Panc1 (cell line): ENCODE measurements around the gene CCDC60. TPM values are rescaled to one million over a fixed set of nuclear protein-coding genes. Genes with fewer than 3 reads are reported as not detected.

ENCODE experiments used
- ATAC-seq: fragments of 200-7000 bp; cut with Tn5 transposase; 2 replicates; pipeline ENCODE4 v1.9.1; 2020; ENCODE audit warnings: mild to moderate bottlenecking, moderate library complexity
- BruUV-seq: library from RNA; stranded (reverse); fragments of 400-500 nt; replicated peaks from 2 replicates; lab custom pipeline; 2021; lab: Mats Ljungman, UMichigan
- CTCF ChIA-PET: fragments of 300-600 bp; sonication (Branson Sonifier 250); formaldehyde crosslinking; loops from one replicate; lab custom pipeline; 2022; ENCODE audit warnings: antibody characterized with exemption; lab: Charles Lee
- POLR2A ChIA-PET: fragments of 300-600 bp; sonication (Branson Sonifier 250); formaldehyde crosslinking; loops from one replicate; lab custom pipeline; 2022; ENCODE audit warnings: antibody characterized with exemption; lab: Charles Lee
- DNase-seq: peaks from one replicate; pipeline ENCODE4 v3.0.0-alpha.2; 2010; ENCODE audit warnings: low read depth, low spot score
- H3K27ac ChIP-seq: 2 replicates; pipeline ENCODE4 v1.5.1; 2011; ENCODE audit warnings: mild to moderate bottlenecking, low read length, inconsistent platforms
- H3K27me3 ChIP-seq: fragments of 200-500 bp; sonication (Bioruptor generic); 2 replicates; pipeline ENCODE4 v1.6.0; 2014; ENCODE audit warnings: low read length, inconsistent platforms; ENCODE audit not compliant: control insufficient read depth, insufficient read depth
- H3K36me3 ChIP-seq: fragments of 200-500 bp; sonication (Bioruptor generic); 2 replicates; pipeline ENCODE4 v1.5.1; 2014; ENCODE audit warnings: inconsistent platforms, mild to moderate bottlenecking, low read length, moderate library complexity; ENCODE audit not compliant: control insufficient read depth, insufficient read depth
- H3K4me1 ChIP-seq: 2 replicates; pipeline ENCODE4 v1.5.1; 2011; ENCODE audit warnings: inconsistent platforms, mild to moderate bottlenecking, low read length, moderate library complexity; ENCODE audit not compliant: control insufficient read depth, insufficient read depth
- H3K4me3 ChIP-seq, 2 experiments: 2 replicates each; pipeline ENCODE4 v1.5.1; 2011 to 2012; ENCODE audit warnings: low read depth in 2 of 2, low read length in 2 of 2, mild to moderate bottlenecking in 2 of 2, inconsistent platforms in 1 of 2, moderate library complexity in 1 of 2
- H3K9me3 ChIP-seq: fragments of 200-500 bp; sonication (Bioruptor generic); 2 replicates; pipeline ENCODE4 v1.5.1; 2014; ENCODE audit warnings: low read depth, mild to moderate bottlenecking, inconsistent platforms, low read length, moderate library complexity; ENCODE audit not compliant: control insufficient read depth, insufficient read depth
- CTCF ChIP-seq: fragments of 450-650 bp; IDR thresholded peaks from 2 replicates; pipeline ENCODE4 v1.5.1; 2017; ENCODE audit warnings: mild to moderate bottlenecking
- POLR2AphosphoS5 ChIP-seq: IDR thresholded peaks from 2 replicates; pipeline ENCODE4 v1.6.1; 2012; ENCODE audit warnings: mild to moderate bottlenecking, low read depth, low read length, moderate library complexity
- SIN3A ChIP-seq: IDR thresholded peaks from 2 replicates; pipeline ENCODE4 v1.6.1; 2012; ENCODE audit warnings: low read depth, mild to moderate bottlenecking, low read length, moderate library complexity, borderline replicate concordance; ENCODE audit not compliant: insufficient read depth
- TCF7L2 ChIP-seq: IDR thresholded peaks from 2 replicates; pipeline ENCODE4 v1.6.1; 2011; ENCODE audit warnings: mild to moderate bottlenecking, low read depth, low read length, inconsistent platforms
- in situ Hi-C: cut with HindIII; loops from 2 replicates; pipeline ENCODE4 v1.10.0; 2016; ENCODE audit warnings: low sequenced_read_pairs, low pct_unique_long_range_greater_than_20kb
- intact Hi-C: fragments of 100-400 bp; cut with micrococcal nuclease; formaldehyde crosslinking; loops from one replicate; pipeline ENCODE4 v1.10.0; 2022; ENCODE audit not compliant: unreplicated experiment
- total RNA-seq: library from RNA; stranded (reverse); gene quantifications from one replicate; pipeline ENCODE4 v1.2.1, GENCODE V29; 2021; ENCODE audit not compliant: unreplicated experiment
- TF ChIP-seq, protein P1 (sequence below), 2 experiments: IDR thresholded peaks; 2 replicates each; pipeline ENCODE4 v1.6.1; 2011 to 2012; ENCODE audit warnings: low read depth in 2 of 2, control low read depth in 1 of 2, low read length in 1 of 2, mild to moderate bottlenecking in 1 of 2, moderate library complexity in 1 of 2; ENCODE audit not compliant: insufficient read depth in 1 of 2

The CCDC60 gene
- total RNA-seq, 1 experiment from 2014 or later: not detected

- Histone ChIP-seq H3K9me3 (no peaks in the 10 kb centered on the region), H3K36me3 (no peaks in the 10 kb centered on the region), H3K27ac (no peak overlapping the region), H3K27me3 (no peaks in the 10 kb centered on the region; the same call in 1 of the 2 replicates), H3K4me3 (no peak overlapping the region), H3K4me1 (no peaks in the 10 kb centered on the region)
- intact Hi-C loops (no loop called here), in situ Hi-C loops (no loop called here)
- CTCF ChIA-PET: no interaction called here
- no TSS peak for BruUV-seq
- no peak for DNase-seq
- POLR2A ChIA-PET: no interaction called here
- no peak for TF ChIP-seq TCF7L2
- no peak for TF ChIP-seq POLR2AphosphoS5
- TF ChIP-seq SIN3A: no peak
- TF ChIP-seq, protein P1, sequence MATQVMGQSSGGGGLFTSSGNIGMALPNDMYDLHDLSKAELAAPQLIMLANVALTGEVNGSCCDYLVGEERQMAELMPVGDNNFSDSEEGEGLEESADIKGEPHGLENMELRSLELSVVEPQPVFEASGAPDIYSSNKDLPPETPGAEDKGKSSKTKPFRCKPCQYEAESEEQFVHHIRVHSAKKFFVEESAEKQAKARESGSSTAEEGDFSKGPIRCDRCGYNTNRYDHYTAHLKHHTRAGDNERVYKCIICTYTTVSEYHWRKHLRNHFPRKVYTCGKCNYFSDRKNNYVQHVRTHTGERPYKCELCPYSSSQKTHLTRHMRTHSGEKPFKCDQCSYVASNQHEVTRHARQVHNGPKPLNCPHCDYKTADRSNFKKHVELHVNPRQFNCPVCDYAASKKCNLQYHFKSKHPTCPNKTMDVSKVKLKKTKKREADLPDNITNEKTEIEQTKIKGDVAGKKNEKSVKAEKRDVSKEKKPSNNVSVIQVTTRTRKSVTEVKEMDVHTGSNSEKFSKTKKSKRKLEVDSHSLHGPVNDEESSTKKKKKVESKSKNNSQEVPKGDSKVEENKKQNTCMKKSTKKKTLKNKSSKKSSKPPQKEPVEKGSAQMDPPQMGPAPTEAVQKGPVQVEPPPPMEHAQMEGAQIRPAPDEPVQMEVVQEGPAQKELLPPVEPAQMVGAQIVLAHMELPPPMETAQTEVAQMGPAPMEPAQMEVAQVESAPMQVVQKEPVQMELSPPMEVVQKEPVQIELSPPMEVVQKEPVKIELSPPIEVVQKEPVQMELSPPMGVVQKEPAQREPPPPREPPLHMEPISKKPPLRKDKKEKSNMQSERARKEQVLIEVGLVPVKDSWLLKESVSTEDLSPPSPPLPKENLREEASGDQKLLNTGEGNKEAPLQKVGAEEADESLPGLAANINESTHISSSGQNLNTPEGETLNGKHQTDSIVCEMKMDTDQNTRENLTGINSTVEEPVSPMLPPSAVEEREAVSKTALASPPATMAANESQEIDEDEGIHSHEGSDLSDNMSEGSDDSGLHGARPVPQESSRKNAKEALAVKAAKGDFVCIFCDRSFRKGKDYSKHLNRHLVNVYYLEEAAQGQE (IDR thresholded peaks at IDR 0.05; ENCODE audit: insufficient read depth in 1 of 2, low read depth in 2 of 2, low read length in 1 of 2): no peak
- no peak for TF ChIP-seq CTCF
- ATAC-seq: no peak
Measured at GRCh38 chr12:119505001-119505400, 170.5 kb downstream of the CCDC60 start.

- Histone ChIP-seq H3K9me3 (no peaks in the 10 kb centered on the region), H3K4me1 (no peaks in the 10 kb centered on the region), H3K36me3 (no peaks in the 10 kb centered on the region), H3K27ac (no peak overlapping the region), H3K27me3 (0 out of 2 replicates have a peak, but pooled peaks cover 3% of the 10 kb centered on the region), H3K4me3 (no peak overlapping the region)
- BruUV-seq: no TSS peak
- no peak for DNase-seq
- no peak for ATAC-seq
- intact Hi-C loops (no loop called here), in situ Hi-C loops (no loop called here)
- ChIA-PET CTCF (no interaction called here), POLR2A (no interaction called here)
- no peak for TF ChIP-seq POLR2AphosphoS5
- TF ChIP-seq, protein P1 (IDR thresholded peaks at IDR 0.05; ENCODE audit: insufficient read depth in 1 of 2, low read depth in 2 of 2, low read length in 1 of 2): peak; percentile 89 to 94
Measured at GRCh38 chr12:119512772-119513497, 178.4 kb downstream of the CCDC60 start.
